A549 (cell line): Measurements from ENCODE around the gene PIGL.

ENCODE experiments used
- CBX8 ChIP-seq: fragments of 200-600 bp; sonication (generic); IDR thresholded peaks from 2 replicates; pipeline ENCODE4 v1.6.1; 2016
- JUN ChIP-seq, 2 experiments: fragments of >200 bp; sonication (Bioruptor Twin); formaldehyde crosslinking; IDR thresholded peaks; 2 replicates in 1 of 2; 3 replicates in 1 of 2; pipeline ENCODE4 v1.6.1; 2016 to 2017
- REST ChIP-seq: fragments of 200-600 bp; sonication (generic); IDR thresholded peaks from 2 replicates; pipeline ENCODE4 v1.6.1; 2016; ENCODE audit warnings: antibody characterized with exemption, mild to moderate bottlenecking, moderate library complexity
- RFX5 ChIP-seq: fragments of 450-650 bp; IDR thresholded peaks from 2 replicates; pipeline ENCODE4 v1.7.1; 2014; ENCODE audit warnings: antibody characterized with exemption, mild to moderate bottlenecking, moderate library complexity
- TF ChIP-seq, protein P1 (sequence below): fragments of >200 bp; sonication (Bioruptor Twin); formaldehyde crosslinking; IDR thresholded peaks from 3 replicates; pipeline ENCODE4 v1.5.1; 2016
- TF ChIP-seq, protein P2 (sequence below): IDR thresholded peaks from 2 replicates; pipeline ENCODE4 v1.6.1; 2012

DNA sequence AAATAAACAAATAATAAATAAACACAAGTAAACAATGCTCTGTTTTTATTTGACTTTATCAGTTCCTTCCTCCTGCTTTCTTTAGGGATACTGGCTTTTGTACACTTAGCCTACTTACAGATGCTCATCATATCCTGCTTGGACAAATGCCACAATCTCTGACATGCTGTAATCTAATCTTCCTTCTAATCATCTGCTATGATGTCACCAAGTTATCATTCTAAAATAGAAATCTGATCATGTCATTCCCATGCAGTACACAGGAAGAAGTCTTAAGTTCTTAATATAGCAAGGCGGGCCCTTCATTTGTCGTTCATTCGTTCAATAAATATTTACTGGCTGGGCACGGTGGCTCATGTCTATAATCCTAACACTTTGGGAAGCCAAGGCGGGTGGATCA, 154.7 kb downstream of the PIGL start:
- TF ChIP-seq, protein P1, sequence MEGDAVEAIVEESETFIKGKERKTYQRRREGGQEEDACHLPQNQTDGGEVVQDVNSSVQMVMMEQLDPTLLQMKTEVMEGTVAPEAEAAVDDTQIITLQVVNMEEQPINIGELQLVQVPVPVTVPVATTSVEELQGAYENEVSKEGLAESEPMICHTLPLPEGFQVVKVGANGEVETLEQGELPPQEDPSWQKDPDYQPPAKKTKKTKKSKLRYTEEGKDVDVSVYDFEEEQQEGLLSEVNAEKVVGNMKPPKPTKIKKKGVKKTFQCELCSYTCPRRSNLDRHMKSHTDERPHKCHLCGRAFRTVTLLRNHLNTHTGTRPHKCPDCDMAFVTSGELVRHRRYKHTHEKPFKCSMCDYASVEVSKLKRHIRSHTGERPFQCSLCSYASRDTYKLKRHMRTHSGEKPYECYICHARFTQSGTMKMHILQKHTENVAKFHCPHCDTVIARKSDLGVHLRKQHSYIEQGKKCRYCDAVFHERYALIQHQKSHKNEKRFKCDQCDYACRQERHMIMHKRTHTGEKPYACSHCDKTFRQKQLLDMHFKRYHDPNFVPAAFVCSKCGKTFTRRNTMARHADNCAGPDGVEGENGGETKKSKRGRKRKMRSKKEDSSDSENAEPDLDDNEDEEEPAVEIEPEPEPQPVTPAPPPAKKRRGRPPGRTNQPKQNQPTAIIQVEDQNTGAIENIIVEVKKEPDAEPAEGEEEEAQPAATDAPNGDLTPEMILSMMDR: no peak
- TF ChIP-seq CBX8: no peak
- TF ChIP-seq, protein P2, sequence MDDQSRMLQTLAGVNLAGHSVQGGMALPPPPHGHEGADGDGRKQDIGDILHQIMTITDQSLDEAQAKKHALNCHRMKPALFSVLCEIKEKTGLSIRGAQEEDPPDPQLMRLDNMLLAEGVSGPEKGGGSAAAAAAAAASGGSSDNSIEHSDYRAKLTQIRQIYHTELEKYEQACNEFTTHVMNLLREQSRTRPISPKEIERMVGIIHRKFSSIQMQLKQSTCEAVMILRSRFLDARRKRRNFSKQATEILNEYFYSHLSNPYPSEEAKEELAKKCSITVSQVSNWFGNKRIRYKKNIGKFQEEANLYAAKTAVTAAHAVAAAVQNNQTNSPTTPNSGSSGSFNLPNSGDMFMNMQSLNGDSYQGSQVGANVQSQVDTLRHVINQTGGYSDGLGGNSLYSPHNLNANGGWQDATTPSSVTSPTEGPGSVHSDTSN: no peak
- no peak for TF ChIP-seq RFX5
- TF ChIP-seq JUN (IDR thresholded peaks at IDR 0.05): no peak
- TF ChIP-seq REST: no peak
